HepG2 (cell line): ENCODE measurements around the gene KLK14. TPM values are rescaled to one million over a fixed set of nuclear protein-coding genes. Genes with fewer than 3 reads are reported as not detected.

Experiments used
- ATAC-seq: fragments of 200-7000 bp; cut with Tn5 transposase; 3 replicates; pipeline ENCODE4 v1.9.1; 2020; ENCODE audit warnings: mild to moderate bottlenecking, moderate library complexity
- BruUV-seq: library from RNA; stranded (reverse); fragments of 400-500 nt; replicated peaks from 2 replicates; lab custom pipeline; 2021; lab: Mats Ljungman, UMichigan
- CTCF ChIA-PET: fragments of 300-600 bp; formaldehyde crosslinking; extraction: SDS; loops from one replicate; lab custom pipeline; 2021; ENCODE audit warnings: low total read pairs, inconsistent platforms, low intra/inter-chr PET ratio; lab: Yijun Ruan, JAX
- POLR2A ChIA-PET: fragments of 350-600 bp; sonication (Branson Sonifier 250); formaldehyde crosslinking; loops from one replicate; lab custom pipeline; 2020; ENCODE audit warnings: antibody characterized with exemption, inconsistent platforms; lab: Yijun Ruan, JAX
- DNase-seq: peaks from one replicate; pipeline ENCODE4 v3.0.0-alpha.2; 2015; ENCODE audit warnings: low spot score
- FAIRE-seq: peaks from 3 replicates; lab custom pipeline; 2011; peaks lifted over from hg19 to GRCh38; lab: Jason Lieb, UNC
- H2AFZ ChIP-seq: one replicate; pipeline ENCODE4 v1.6.1; 2011; ENCODE audit warnings: low read length, inconsistent platforms
- H3K27ac ChIP-seq: fragments of 300-600 bp; 3 replicates; pipeline ENCODE4 v1.8.0; 2011; ENCODE audit warnings: mixed run types, mild to moderate bottlenecking, mixed read lengths, low read length, inconsistent platforms; ENCODE audit not compliant: insufficient read depth; ENCODE audit errors: extremely low read length
- H3K27me3 ChIP-seq, 2 experiments: fragments of 200-600 bp in 1 of 2; 2 replicates in 1 of 2; 3 replicates in 1 of 2; pipeline versions ENCODE4 v1.6.0 to v1.8.0; 2011; ENCODE audit warnings: low read length in 2 of 2, mild to moderate bottlenecking in 2 of 2, moderate library complexity in 2 of 2, inconsistent platforms in 1 of 2; ENCODE audit not compliant: insufficient read depth in 2 of 2, control insufficient read depth in 1 of 2
- H3K36me3 ChIP-seq, 2 experiments: fragments of 200-600 bp in 1 of 2; replicated peaks in 1 of 2; 2 replicates in 1 of 2; 3 replicates in 1 of 2; pipeline versions ENCODE4 v1.5.1 to v1.8.0; 2011; ENCODE audit warnings: low read length in 2 of 2, inconsistent platforms in 1 of 2; ENCODE audit not compliant: insufficient read depth in 2 of 2, control insufficient read depth in 1 of 2
- H3K4me1 ChIP-seq: 2 replicates; pipeline ENCODE4 v1.5.1; 2012; ENCODE audit warnings: low read length, inconsistent platforms; ENCODE audit not compliant: insufficient read depth
- H3K4me2 ChIP-seq: 2 replicates; pipeline ENCODE4 v1.6.0; 2011; ENCODE audit warnings: low read depth, low read length, inconsistent platforms
- H3K4me3 ChIP-seq, 3 experiments: fragments of 200-600 bp in 1 of 3; sonication (generic), shearing (Covaris generic) in 1 of 3; replicated peaks in 1 of 3; 2 replicates each; pipeline ENCODE4 v1.5.1; 2011 to 2016; ENCODE audit warnings: low read length in 3 of 3, inconsistent platforms in 2 of 3, low read depth in 2 of 3, mild to moderate bottlenecking in 2 of 3, control low read depth in 1 of 3, mixed read lengths in 1 of 3; ENCODE audit not compliant: insufficient read depth in 1 of 3
- H3K79me2 ChIP-seq: one replicate; pipeline ENCODE4 v1.6.1; 2011; ENCODE audit warnings: low read length, inconsistent platforms; ENCODE audit not compliant: insufficient read depth
- H3K9ac ChIP-seq: 2 replicates; pipeline ENCODE4 v1.6.0; 2011; ENCODE audit warnings: mild to moderate bottlenecking, low read depth, low read length, inconsistent platforms; ENCODE audit not compliant: insufficient read depth
- H3K9me3 ChIP-seq: 2 replicates; pipeline ENCODE4 v1.5.1; 2012; ENCODE audit warnings: mild to moderate bottlenecking, low read length
- H4K20me1 ChIP-seq: 2 replicates; pipeline ENCODE4 v1.6.0; 2011; ENCODE audit warnings: inconsistent platforms, mild to moderate bottlenecking, low read length, moderate library complexity; ENCODE audit not compliant: insufficient read depth
- ATF7 ChIP-seq, 2 experiments: fragments of 450-650 bp in 1 of 2; sonication (generic) in 1 of 2; formaldehyde crosslinking in 1 of 2; IDR thresholded peaks; 2 replicates each; pipeline versions ENCODE4 v1.4.0 to v1.6.1; 2016 to 2020; ENCODE audit warnings: antibody characterized with exemption in 1 of 2, mild to moderate bottlenecking in 1 of 2, missing genetic modification reagents in 1 of 2
- CEBPB ChIP-seq: IDR thresholded peaks from 2 replicates; pipeline ENCODE4 v1.6.1; 2011; ENCODE audit warnings: low read depth, low read length, improper control_type of control experiment, borderline replicate concordance
- MAFF ChIP-seq: IDR thresholded peaks from 2 replicates; pipeline ENCODE4 v1.6.1; 2011; ENCODE audit warnings: low read depth, low read length, improper control_type of control experiment
- MAFK ChIP-seq, 2 experiments: IDR thresholded peaks in 1 of 2; conservative IDR thresholded peaks in 1 of 2; 2 replicates each; pipeline ENCODE4 v1.6.1; 2011; ENCODE audit warnings: improper control_type of control experiment in 2 of 2, low read length in 2 of 2
- RFX5 ChIP-seq: IDR thresholded peaks from 2 replicates; pipeline ENCODE4 v1.6.1; 2011; ENCODE audit warnings: low read depth, low read length, improper control_type of control experiment
- SP140L ChIP-seq: sonication (generic); formaldehyde crosslinking; IDR thresholded peaks from 2 replicates; pipeline ENCODE4 v1.4.0; 2020; ENCODE audit warnings: missing genetic modification reagents, borderline replicate concordance
- YY1 ChIP-seq: IDR thresholded peaks from 2 replicates; pipeline ENCODE4 v1.6.1; 2011; ENCODE audit warnings: low read length, low read depth, moderate library complexity, mild to moderate bottlenecking; ENCODE audit not compliant: insufficient read depth, insufficient replicate concordance
- ZBTB38 ChIP-seq: sonication (generic); formaldehyde crosslinking; IDR thresholded peaks from 2 replicates; pipeline ENCODE4 v1.5.1; 2020; ENCODE audit warnings: mild to moderate bottlenecking, missing genetic modification reagents
- ZFP62 ChIP-seq: sonication (generic); formaldehyde crosslinking; IDR thresholded peaks from 2 replicates; pipeline ENCODE4 v1.4.0; 2020; ENCODE audit warnings: missing genetic modification reagents
- ZNF136 ChIP-seq: sonication (generic); formaldehyde crosslinking; IDR thresholded peaks from 2 replicates; pipeline ENCODE4 v1.8.1; 2022; ENCODE audit warnings: low read depth, mild to moderate bottlenecking, moderate library complexity, missing genetic modification reagents
- ZNF772 ChIP-seq: sonication (generic); formaldehyde crosslinking; IDR thresholded peaks from 2 replicates; pipeline ENCODE4 v1.5.0; 2020; ENCODE audit warnings: mild to moderate bottlenecking, missing genetic modification reagents
- ZNF839 ChIP-seq: sonication (generic); formaldehyde crosslinking; IDR thresholded peaks from 2 replicates; pipeline ENCODE4 v1.4.0; 2020; ENCODE audit warnings: missing genetic modification reagents, mild to moderate bottlenecking, borderline replicate concordance
- WGBS: methylation state at CpG from one replicate; pipeline ENCODE4 v1.1.6; 2017; ENCODE audit warnings: low lambda C conversion rate; 5-methylcytosine and 5-hydroxymethylcytosine counted together
- in situ Hi-C: cut with HindIII; loops from 2 replicates; pipeline ENCODE4 v1.10.0; 2017; ENCODE audit warnings: low pct_unique_long_range_greater_than_20kb; ENCODE audit not compliant: extremely low pct_ligation_motif_present
- intact Hi-C: fragments of 100-400 bp; cut with micrococcal nuclease; formaldehyde crosslinking; loops from one replicate; pipeline ENCODE4 v1.10.0; 2022; ENCODE audit not compliant: unreplicated experiment
- polyA plus RNA-seq, 8 experiments: library from polyadenylated mRNA; depleted of rRNA in 3 of 8; stranded (reverse) in 7 of 8; unstranded in 1 of 8; fragments of >200 nt; fragmentation: Illumina TruSeq in 4 of 8; extraction: Trizol in 4 of 8; gene quantifications; 2 replicates each; pipeline versions ENCODE4 v1.2.1 to v1.2.3, GENCODE V29; 2011 to 2016; ENCODE audit warnings: low read depth in 4 of 8, missing spikeins in 1 of 8, mixed read lengths in 1 of 8; ENCODE audit not compliant: insufficient read depth in 1 of 8
- total RNA-seq, 5 experiments: library from RNA; depleted of rRNA; stranded (reverse); fragments of >200 nt; fragmentation: Illumina TruSeq; extraction: Trizol; gene quantifications; 2 replicates each; pipeline ENCODE4 v1.2.3, GENCODE V29; 2016; ENCODE audit warnings: low read depth in 1 of 5
- TF ChIP-seq, protein P1 (sequence below): sonication (generic); formaldehyde crosslinking; IDR thresholded peaks from 2 replicates; pipeline ENCODE4 v1.4.0; 2020; ENCODE audit warnings: missing genetic modification reagents, borderline replicate concordance
- TF ChIP-seq, protein P2 (sequence below): sonication (generic); formaldehyde crosslinking; IDR thresholded peaks from 2 replicates; pipeline ENCODE4 v1.4.0; 2020; ENCODE audit warnings: missing genetic modification reagents, borderline replicate concordance

Gene KLK14
- total and polyA plus RNA-seq, 2 of the 13 experiments (the other 11 are each of a cell fraction or from before 2014, with no cell fraction given) = not detected

DNA sequence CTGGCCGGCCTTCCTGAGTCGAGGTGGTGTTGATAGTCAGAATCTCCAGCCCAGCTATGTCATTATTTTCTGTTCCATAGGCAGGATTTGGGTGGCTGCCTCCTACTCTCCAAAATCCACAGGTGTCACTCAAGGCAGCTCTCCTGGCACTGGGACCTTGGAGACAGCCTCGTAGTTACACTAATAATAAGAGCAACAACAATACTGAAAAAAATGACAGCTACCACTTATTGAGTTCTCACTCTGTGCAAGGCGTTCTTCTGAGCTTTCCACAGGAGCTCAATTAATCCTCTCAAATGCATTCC is 35.7 kb downstream of the KLK14 start (continued):
- TF ChIP-seq ZBTB38 = no peak
- no peak for TF ChIP-seq ZFP62 (CRISPR knock-in tag)
- TF ChIP-seq YY1 = no peak

DNA sequence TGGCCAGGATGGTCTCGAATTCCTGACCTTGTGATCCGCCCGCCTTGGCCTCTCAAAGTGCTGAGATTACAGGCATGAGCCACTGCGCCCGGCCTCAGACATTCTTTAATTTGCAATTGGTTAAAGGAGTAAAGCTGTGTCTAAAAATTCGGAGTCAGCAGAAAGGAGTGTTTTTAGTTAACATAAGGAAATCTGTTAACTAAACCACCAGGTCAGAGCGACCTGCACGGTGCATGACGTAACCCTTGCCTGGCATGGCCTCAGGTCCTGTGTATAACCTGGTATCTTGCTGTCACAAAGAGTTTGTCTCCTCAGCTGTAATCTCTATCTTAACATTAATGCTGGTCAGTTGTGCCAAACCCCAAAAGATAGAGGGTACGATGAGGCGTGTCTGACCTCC is 38.4 kb downstream of the KLK14 start:
- in situ Hi-C loops = no loop called here
- no peak overlapping the region for H3K4me2 ChIP-seq
- no peak for ATAC-seq

More for the DNA sequence above, 38.4 kb downstream of the KLK14 start:
- no peaks in the 10 kb centered on the region for H3K4me1 ChIP-seq
- intact Hi-C loops = no loop called here
- H3K79me2 ChIP-seq = no peaks in the 10 kb centered on the region
- H3K36me3 ChIP-seq = no peaks in the 10 kb centered on the region
- CTCF ChIA-PET = no interaction called here
- H4K20me1 ChIP-seq = no peaks in the 10 kb centered on the region
- no peaks in the 10 kb centered on the region for H3K27me3 ChIP-seq
- POLR2A ChIA-PET = no interaction called here
- FAIRE-seq (no peak), DNase-seq (no peak)
- no TSS peak for BruUV-seq
- no peak overlapping the region for H3K27ac ChIP-seq
- no peak overlapping the region for H3K4me3 ChIP-seq
- H2AFZ ChIP-seq = no peak overlapping the region
- WGBS = 48% methylated on average over 11 of the region's 11 CpGs
- TF ChIP-seq RFX5 (no peak), MAFK (conservative IDR thresholded peaks at IDR 0.05 in 1 of 2, IDR thresholded peaks at IDR 0.05 in 1 of 2; ENCODE audit: low read length in 2 of 2) (peak; percentile 81 to 89), SP140L (CRISPR knock-in tag) (no peak), ZNF136 (no peak), ATF7 (IDR thresholded peaks at IDR 0.05) (peak; percentile 41), ATF7 (CRISPR knock-in tag; IDR thresholded peaks at IDR 0.05) (no peak), MAFF (peak; percentile 79), ZNF772 (CRISPR knock-in tag) (no peak), CEBPB (no peak), ZNF839 (CRISPR knock-in tag) (no peak)
- TF ChIP-seq, protein P1, sequence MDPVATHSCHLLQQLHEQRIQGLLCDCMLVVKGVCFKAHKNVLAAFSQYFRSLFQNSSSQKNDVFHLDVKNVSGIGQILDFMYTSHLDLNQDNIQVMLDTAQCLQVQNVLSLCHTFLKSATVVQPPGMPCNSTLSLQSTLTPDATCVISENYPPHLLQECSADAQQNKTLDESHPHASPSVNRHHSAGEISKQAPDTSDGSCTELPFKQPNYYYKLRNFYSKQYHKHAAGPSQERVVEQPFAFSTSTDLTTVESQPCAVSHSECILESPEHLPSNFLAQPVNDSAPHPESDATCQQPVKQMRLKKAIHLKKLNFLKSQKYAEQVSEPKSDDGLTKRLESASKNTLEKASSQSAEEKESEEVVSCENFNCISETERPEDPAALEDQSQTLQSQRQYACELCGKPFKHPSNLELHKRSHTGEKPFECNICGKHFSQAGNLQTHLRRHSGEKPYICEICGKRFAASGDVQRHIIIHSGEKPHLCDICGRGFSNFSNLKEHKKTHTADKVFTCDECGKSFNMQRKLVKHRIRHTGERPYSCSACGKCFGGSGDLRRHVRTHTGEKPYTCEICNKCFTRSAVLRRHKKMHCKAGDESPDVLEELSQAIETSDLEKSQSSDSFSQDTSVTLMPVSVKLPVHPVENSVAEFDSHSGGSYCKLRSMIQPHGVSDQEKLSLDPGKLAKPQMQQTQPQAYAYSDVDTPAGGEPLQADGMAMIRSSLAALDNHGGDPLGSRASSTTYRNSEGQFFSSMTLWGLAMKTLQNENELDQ (CRISPR knock-in tag) = no peak
- TF ChIP-seq, protein P2, sequence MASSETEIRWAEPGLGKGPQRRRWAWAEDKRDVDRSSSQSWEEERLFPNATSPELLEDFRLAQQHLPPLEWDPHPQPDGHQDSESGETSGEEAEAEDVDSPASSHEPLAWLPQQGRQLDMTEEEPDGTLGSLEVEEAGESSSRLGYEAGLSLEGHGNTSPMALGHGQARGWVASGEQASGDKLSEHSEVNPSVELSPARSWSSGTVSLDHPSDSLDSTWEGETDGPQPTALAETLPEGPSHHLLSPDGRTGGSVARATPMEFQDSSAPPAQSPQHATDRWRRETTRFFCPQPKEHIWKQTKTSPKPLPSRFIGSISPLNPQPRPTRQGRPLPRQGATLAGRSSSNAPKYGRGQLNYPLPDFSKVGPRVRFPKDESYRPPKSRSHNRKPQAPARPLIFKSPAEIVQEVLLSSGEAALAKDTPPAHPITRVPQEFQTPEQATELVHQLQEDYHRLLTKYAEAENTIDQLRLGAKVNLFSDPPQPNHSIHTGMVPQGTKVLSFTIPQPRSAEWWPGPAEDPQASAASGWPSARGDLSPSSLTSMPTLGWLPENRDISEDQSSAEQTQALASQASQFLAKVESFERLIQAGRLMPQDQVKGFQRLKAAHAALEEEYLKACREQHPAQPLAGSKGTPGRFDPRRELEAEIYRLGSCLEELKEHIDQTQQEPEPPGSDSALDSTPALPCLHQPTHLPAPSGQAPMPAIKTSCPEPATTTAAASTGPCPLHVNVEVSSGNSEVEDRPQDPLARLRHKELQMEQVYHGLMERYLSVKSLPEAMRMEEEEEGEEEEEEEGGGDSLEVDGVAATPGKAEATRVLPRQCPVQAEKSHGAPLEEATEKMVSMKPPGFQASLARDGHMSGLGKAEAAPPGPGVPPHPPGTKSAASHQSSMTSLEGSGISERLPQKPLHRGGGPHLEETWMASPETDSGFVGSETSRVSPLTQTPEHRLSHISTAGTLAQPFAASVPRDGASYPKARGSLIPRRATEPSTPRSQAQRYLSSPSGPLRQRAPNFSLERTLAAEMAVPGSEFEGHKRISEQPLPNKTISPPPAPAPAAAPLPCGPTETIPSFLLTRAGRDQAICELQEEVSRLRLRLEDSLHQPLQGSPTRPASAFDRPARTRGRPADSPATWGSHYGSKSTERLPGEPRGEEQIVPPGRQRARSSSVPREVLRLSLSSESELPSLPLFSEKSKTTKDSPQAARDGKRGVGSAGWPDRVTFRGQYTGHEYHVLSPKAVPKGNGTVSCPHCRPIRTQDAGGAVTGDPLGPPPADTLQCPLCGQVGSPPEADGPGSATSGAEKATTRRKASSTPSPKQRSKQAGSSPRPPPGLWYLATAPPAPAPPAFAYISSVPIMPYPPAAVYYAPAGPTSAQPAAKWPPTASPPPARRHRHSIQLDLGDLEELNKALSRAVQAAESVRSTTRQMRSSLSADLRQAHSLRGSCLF (CRISPR knock-in tag) = no peak
- no peak overlapping the region for H3K9ac ChIP-seq
- no peaks in the 10 kb centered on the region for H3K9me3 ChIP-seq
